ENCODE measurements around the gene HECA.
"Not testable (repeated sequence)": the region's sequence is repeated elsewhere in the genome, so short reads cannot be mapped to it uniquely, and the experiment has no call there.

Gene HECA

GRCh38 chr6:139198529-139199288 lies 63.8 kb downstream of the HECA start:
- DNase-seq (ENCODE audit: low read depth), result no peak
- TF ChIP-seq, protein P1, sequence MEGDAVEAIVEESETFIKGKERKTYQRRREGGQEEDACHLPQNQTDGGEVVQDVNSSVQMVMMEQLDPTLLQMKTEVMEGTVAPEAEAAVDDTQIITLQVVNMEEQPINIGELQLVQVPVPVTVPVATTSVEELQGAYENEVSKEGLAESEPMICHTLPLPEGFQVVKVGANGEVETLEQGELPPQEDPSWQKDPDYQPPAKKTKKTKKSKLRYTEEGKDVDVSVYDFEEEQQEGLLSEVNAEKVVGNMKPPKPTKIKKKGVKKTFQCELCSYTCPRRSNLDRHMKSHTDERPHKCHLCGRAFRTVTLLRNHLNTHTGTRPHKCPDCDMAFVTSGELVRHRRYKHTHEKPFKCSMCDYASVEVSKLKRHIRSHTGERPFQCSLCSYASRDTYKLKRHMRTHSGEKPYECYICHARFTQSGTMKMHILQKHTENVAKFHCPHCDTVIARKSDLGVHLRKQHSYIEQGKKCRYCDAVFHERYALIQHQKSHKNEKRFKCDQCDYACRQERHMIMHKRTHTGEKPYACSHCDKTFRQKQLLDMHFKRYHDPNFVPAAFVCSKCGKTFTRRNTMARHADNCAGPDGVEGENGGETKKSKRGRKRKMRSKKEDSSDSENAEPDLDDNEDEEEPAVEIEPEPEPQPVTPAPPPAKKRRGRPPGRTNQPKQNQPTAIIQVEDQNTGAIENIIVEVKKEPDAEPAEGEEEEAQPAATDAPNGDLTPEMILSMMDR (IDR thresholded peaks at IDR 0.05; ENCODE audit: control insufficient read depth, extremely low read depth, insufficient read depth), result no peak
- H3K4me3 ChIP-seq (ENCODE audit: low read depth, low read length), result no peak overlapping the region

DNA sequence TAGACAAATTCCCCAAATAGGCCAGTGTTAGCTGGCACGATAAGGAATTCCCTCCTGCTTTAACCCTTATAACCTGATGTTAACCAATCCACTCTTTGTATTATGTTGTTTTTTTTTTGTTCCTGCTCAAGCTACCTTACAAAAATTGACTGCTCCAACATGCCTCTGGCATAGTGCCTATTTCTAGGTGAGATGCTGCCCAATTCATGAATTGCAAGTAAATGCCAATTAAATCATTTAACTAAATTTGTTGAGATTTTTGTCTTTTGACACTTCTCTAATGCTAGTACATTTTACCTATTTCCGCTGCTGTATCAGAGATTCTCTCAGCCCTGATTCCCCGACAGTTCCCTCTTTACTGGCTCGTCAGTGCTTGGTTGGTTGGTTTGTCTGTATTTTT lies 66.5 kb downstream of the HECA start:
- TF ChIP-seq, protein P1 (IDR thresholded peaks at IDR 0.05; ENCODE audit: control insufficient read depth, extremely low read depth, insufficient read depth), result no peak
- no peak overlapping the region for H3K4me3 ChIP-seq (ENCODE audit: low read depth, low read length)
- DNase-seq (ENCODE audit: low read depth), result no peak

DNA sequence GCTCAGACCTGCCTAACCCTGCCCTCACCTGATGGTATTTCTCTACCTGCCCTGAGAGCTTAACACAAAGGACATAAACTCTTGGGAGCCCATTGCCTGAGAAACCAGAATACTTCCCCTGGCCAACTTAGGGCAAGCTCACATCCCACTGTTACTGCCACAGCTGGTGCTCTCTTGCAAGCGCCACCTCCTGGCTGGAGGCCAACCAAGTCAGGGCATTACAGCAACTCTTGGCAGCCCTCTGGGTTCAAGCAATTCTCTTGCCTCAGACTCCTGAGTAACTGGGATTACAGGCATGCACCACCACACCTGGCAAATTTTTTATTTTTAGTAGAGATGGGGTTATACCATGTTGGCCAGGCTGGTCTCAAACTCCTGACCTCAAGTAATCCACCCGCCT lies 70.1 kb downstream of the HECA start:
- DNase-seq (ENCODE audit: low read depth), result no peak
- no peak overlapping the region for H3K4me3 ChIP-seq (ENCODE audit: low read depth, low read length)
- TF ChIP-seq, protein P1 (IDR thresholded peaks at IDR 0.05; ENCODE audit: control insufficient read depth, extremely low read depth, insufficient read depth), result no peak

DNA sequence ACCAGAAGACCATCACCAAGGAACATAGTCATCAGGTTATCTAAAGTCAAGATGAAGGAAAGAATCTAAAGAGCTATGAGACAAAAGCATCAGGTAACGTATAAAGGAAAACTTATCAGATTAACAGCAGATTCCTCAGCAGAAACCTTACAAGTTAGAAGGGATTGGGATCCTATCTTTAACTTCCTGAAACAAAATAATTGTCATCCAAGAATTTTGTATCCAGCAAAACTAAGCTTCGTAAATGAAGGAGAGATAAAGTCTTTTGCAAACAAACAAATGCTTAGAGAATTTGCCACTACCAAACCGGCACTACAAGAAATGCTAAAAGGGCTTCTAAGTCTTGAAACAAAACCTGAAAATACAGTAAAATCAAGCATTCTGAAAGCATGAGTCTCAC lies 71.0 kb downstream of the HECA start:
- DNase-seq (ENCODE audit: low read depth), result no peak
- H3K4me3 ChIP-seq (ENCODE audit: low read depth, low read length), result no peak overlapping the region
- TF ChIP-seq, protein P1 (IDR thresholded peaks at IDR 0.05; ENCODE audit: control insufficient read depth, extremely low read depth, insufficient read depth), result no peak

- H3K4me3 ChIP-seq (ENCODE audit: low read depth, low read length); DNase-seq (ENCODE audit: low read depth): not testable (repeated sequence)
Observed at GRCh38 chr6:139210766-139211165, 75.9 kb downstream of the HECA start.

DNA sequence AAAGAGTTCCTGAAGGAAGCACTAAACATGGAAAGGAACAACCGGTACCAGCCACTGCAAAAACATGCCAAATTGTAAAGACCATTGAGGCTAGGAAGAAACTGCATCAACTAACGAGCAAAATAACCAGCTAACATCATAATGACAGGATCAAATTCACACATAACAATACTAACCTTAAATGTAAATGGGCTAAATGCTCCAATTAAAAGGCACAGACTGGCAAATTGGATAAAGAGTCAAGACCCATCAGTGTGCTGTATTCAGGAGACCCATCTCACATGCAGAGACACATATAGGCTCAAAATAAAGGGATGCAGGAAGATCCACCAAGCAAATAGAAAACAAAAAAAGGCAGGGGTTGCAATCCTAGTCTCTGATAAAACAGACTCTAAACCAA lies 77.6 kb downstream of the HECA start:
- H3K4me3 ChIP-seq (ENCODE audit: low read depth, low read length); DNase-seq (ENCODE audit: low read depth): not testable (repeated sequence)

GRCh38 chr6:139219271-139219729 lies 84.4 kb downstream of the HECA start:
- H3K4me3 ChIP-seq (ENCODE audit: low read depth, low read length), result no peak overlapping the region
- TF ChIP-seq, protein P1 (IDR thresholded peaks at IDR 0.05; ENCODE audit: control insufficient read depth, extremely low read depth, insufficient read depth), result peak; percentile 94
- DNase-seq (ENCODE audit: low read depth), result peak; percentile 82

GRCh38 chr6:139219746-139220145 lies 84.9 kb downstream of the HECA start:
- DNase-seq (ENCODE audit: low read depth), result no peak
- TF ChIP-seq, protein P1 (IDR thresholded peaks at IDR 0.05; ENCODE audit: control insufficient read depth, extremely low read depth, insufficient read depth), result no peak
- no peak overlapping the region for H3K4me3 ChIP-seq (ENCODE audit: low read depth, low read length)

GRCh38 chr6:139228387-139228786 lies 93.5 kb downstream of the HECA start:
- DNase-seq (ENCODE audit: low read depth); H3K4me3 ChIP-seq (ENCODE audit: low read depth, low read length): not testable (repeated sequence)
